B cell (primary cell): ENCODE data around the gene CCNB1.
"Not testable (repeated sequence)": the region's sequence is repeated elsewhere in the genome, so short reads cannot be mapped to it uniquely, and the experiment has no call there.

Experiments
- CTCF ChIP-seq: fragments of 200-600 bp; IDR thresholded peaks from one replicate; pipeline ENCODE4 v1.8.0; 2022; ENCODE audit warnings: antibody characterized with exemption, mild to moderate bottlenecking
- EZH2 ChIP-seq: IDR thresholded peaks from 2 replicates; pipeline ENCODE4 v1.6.1; 2012; ENCODE audit warnings: borderline replicate concordance, low read depth, mild to moderate bottlenecking, moderate library complexity, low read length; ENCODE audit not compliant: insufficient read depth, poor library complexity, severe bottlenecking

DNA sequence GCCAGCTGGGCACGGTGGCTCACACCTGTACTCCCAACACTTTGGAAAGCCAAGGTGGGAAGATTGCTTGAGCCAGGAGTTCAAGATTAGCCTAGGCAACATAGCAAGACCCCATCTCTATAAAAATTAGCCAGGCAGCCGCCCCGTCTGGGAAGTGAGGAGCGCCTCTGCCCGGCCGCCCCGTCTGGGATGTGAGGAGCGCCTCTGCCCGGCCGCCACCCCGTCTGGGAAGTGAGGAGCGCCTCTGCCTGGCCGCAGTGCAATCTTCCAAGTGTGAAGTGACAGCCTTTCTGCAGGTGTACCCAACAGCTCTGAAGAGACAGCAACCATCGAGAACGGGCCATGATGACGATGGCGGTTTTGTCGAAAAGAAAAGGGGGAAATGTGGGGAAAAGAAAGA lies 53.4 kb downstream of the CCNB1 start:
- not testable (repeated sequence) for TF ChIP-seq CTCF, EZH2
